GM12865 (cell line): ENCODE results near the gene EAPP.
"Not testable (repeated sequence)": the region's sequence is repeated elsewhere in the genome, so short reads cannot be mapped to it uniquely, and the experiment has no call there.

Source experiments
- DNase-seq: peaks from one replicate; pipeline ENCODE4 v3.0.0; 2010; ENCODE audit warnings: low read depth
- H3K4me3 ChIP-seq: 2 replicates; pipeline ENCODE4 v1.5.1; 2011; ENCODE audit warnings: mild to moderate bottlenecking, low read depth, low read length, control low read depth
- TF ChIP-seq, protein P1 (sequence below): IDR thresholded peaks from 2 replicates; pipeline ENCODE4 v1.5.1; 2011; ENCODE audit warnings: low read length, control low read depth, low read depth, inconsistent platforms; ENCODE audit not compliant: insufficient read depth; ENCODE audit errors: missing control alignments

The EAPP gene

DNA sequence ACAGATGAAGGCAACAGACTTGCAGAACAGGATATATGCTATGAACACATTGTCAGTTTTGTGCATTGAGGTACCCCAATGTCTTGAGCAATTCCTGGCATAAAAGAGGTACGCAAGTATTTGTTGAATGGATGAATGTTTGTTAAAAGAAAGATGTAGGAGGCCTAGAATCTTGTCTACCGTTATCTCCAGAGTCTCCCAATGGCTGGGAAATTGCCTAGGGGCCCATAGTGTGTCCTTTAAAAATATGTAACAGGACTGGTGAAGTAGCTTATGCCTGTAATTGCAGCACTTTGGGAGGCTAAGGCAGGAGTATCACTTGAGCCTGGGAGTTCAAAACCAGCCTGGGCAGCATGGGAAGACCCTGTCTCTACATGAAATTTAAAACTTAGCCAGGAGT is 57.0 kb downstream of the EAPP start:
- TF ChIP-seq, protein P1, sequence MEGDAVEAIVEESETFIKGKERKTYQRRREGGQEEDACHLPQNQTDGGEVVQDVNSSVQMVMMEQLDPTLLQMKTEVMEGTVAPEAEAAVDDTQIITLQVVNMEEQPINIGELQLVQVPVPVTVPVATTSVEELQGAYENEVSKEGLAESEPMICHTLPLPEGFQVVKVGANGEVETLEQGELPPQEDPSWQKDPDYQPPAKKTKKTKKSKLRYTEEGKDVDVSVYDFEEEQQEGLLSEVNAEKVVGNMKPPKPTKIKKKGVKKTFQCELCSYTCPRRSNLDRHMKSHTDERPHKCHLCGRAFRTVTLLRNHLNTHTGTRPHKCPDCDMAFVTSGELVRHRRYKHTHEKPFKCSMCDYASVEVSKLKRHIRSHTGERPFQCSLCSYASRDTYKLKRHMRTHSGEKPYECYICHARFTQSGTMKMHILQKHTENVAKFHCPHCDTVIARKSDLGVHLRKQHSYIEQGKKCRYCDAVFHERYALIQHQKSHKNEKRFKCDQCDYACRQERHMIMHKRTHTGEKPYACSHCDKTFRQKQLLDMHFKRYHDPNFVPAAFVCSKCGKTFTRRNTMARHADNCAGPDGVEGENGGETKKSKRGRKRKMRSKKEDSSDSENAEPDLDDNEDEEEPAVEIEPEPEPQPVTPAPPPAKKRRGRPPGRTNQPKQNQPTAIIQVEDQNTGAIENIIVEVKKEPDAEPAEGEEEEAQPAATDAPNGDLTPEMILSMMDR, result no peak
- no peak for DNase-seq
- H3K4me3 ChIP-seq, result no peak overlapping the region

DNA sequence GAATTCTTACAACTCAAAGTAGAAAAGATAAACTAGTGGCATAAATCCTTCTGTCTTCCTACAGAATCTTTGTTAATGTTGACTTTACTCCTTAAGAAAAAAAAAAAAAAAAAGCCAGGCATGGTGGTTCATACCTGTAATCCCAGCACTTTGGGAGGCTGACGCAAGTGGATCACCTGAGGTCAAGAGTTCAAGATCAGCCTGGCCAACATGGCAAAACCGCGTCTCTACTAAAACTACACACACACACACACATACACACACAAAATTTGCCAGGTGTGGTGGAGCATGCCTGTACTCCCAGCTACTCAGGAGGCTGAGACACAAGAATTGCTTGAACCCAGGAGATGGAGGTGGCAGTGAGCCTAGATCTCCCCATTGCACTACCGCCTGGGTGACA is 59.8 kb downstream of the EAPP start:
- no peak for DNase-seq
- TF ChIP-seq, protein P1, result no peak
- no peak overlapping the region for H3K4me3 ChIP-seq

DNA sequence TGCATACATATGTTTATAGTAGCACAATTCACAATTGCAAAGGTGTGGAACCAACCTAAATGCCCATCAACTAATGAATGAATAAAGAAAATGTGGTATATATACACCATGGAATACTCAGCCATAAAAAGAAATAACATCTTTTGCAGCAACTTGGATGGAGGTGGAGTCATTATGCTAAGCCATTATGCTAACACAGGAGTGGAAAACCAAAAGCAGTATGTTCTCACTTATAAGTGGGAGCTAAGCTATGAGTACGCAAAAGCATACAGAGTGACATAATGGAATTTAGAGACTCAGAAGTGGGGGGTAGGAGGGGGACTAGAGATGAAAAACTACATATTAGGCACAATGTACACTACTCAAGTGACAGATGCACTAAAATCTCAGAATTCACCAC is 61.2 kb downstream of the EAPP start:
- no peak for DNase-seq
- TF ChIP-seq, protein P1, result no peak
- H3K4me3 ChIP-seq, result no peak overlapping the region

DNA sequence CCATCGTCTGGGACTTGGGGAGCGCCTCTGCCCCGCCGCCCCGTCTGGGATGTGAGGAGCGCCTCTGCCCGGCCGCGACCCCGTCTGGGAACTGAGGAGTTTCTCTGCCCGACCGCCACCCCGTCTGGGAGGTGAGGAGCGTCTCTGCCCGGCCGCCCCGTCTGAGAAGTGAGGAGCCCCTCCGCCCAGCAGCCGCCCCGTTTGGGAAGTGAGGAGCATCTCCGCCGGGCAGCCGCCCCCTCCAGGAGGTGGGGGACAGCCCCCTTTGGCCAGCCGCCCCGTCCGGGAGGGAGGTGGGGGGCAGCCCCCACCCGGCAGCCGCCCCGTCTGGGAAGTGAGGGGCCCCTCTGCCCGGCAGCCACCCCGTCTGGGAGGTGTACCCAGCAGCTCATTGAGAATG is 63.5 kb downstream of the EAPP start:
- not testable (repeated sequence) for H3K4me3 ChIP-seq, DNase-seq

DNA sequence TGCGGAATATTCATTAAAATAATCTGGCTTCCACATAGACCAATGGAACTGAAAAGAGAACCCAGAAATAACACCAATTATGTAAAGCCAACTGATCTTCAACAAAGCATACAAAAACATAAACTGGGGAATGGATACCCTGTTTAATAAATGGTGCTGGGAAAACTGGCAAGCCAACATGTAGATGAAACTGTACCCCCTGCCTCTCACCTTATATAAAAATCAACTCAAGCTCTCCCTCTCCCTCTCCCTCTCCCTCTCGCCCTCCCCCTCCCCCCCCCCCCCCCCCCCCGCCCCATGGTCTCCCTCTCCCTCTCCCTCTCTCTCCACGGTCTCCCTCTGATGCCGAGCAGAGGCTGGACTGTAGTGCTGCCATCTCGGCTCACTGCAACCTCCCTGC is 64.3 kb downstream of the EAPP start:
- no peak for DNase-seq
- no peak overlapping the region for H3K4me3 ChIP-seq
- TF ChIP-seq, protein P1, result no peak

DNA sequence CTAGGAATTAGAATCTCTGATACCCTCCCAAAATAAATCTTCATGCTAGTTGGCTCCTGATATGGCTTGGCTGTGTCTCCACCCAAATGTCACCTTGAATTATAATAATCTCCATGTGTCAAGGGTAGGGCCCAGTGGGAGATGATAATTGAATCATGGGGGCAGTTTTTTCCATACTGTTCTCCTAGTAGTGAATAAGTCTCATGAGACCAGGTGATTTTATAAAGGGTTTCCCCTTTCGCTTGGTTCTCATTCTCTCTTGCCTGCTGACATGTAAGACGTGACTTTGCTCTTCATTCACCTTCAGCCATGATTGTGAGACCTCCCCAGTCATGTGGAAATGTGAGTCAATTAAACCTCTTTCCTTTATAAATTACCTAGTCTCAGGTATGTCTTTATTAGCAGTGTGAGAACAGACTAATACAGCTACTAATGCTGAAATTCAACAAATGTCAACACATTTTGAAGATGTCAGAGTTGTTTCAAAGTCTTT is 65.3 kb downstream of the EAPP start:
- no peak for DNase-seq
- TF ChIP-seq, protein P1, result no peak
- H3K4me3 ChIP-seq, result no peak overlapping the region

DNA sequence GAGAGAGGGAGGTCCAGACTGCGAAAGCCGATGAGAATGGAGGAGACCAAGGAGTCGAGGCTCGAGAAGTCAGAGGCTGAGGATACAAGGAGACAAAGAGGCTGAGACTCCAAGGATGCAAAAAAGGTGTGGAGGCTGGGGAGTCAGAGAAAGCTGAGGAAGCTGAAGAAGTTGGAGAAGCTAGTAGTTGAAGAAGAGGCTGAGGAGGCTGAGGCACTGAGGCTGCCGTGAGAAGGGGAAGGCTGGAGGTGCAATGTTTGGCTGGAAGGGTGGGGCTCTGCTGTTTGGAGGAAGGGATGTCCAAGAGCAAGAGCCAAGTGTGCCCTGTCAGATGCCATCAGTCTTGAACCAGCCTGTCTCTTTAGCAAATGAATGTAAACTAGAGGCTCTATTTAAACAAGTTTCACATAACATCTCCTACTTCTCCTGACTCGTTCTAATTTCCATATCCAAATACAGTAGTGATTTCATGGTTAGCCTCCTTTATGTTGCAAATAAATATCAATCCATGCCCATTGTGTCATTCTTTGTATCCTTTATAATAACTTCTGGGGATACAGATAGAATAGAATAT is 66.7 kb downstream of the EAPP start:
- H3K4me3 ChIP-seq, result no peak overlapping the region
- DNase-seq, result no peak
- TF ChIP-seq, protein P1, result no peak
